ENCODE data around the gene TMSB4X.

- TF ChIP-seq, protein P1, sequence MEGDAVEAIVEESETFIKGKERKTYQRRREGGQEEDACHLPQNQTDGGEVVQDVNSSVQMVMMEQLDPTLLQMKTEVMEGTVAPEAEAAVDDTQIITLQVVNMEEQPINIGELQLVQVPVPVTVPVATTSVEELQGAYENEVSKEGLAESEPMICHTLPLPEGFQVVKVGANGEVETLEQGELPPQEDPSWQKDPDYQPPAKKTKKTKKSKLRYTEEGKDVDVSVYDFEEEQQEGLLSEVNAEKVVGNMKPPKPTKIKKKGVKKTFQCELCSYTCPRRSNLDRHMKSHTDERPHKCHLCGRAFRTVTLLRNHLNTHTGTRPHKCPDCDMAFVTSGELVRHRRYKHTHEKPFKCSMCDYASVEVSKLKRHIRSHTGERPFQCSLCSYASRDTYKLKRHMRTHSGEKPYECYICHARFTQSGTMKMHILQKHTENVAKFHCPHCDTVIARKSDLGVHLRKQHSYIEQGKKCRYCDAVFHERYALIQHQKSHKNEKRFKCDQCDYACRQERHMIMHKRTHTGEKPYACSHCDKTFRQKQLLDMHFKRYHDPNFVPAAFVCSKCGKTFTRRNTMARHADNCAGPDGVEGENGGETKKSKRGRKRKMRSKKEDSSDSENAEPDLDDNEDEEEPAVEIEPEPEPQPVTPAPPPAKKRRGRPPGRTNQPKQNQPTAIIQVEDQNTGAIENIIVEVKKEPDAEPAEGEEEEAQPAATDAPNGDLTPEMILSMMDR (IDR thresholded peaks at IDR 0.05) = no peak
- TF ChIP-seq POLR2AphosphoS5 (IDR thresholded peaks at IDR 0.05) = no peak
- no peak for TF ChIP-seq EP300 (IDR thresholded peaks at IDR 0.05)
Measured at GRCh38 chrX:12997906-12998687, 23.2 kb downstream of the TMSB4X start.
